DOHH2 (cell line): ENCODE results near the gene UGT1A6.

Experiments used
- H3F3A ChIP-seq: fragments of 200-600 bp; sonication (generic), shearing (Covaris generic); 2 replicates; pipeline ENCODE4 v1.6.0; 2016; ENCODE audit warnings: antibody characterized with exemption, mild to moderate bottlenecking; ENCODE audit not compliant: control insufficient read depth, insufficient read depth
- H3K27ac ChIP-seq: fragments of 200-600 bp; sonication (generic); 2 replicates; pipeline ENCODE4 v1.5.1; 2014; ENCODE audit warnings: low read depth, mild to moderate bottlenecking, low read length, moderate library complexity
- H3K27me3 ChIP-seq: fragments of 200-600 bp; sonication (generic); 2 replicates; pipeline ENCODE4 v1.6.1; 2014; ENCODE audit warnings: mild to moderate bottlenecking, low read length, mixed read lengths; ENCODE audit not compliant: control insufficient read depth
- H3K36me3 ChIP-seq: fragments of 200-600 bp; sonication (generic); 2 replicates; pipeline ENCODE4 v1.6.1; 2014; ENCODE audit warnings: mild to moderate bottlenecking, low read length, moderate library complexity, mixed read lengths; ENCODE audit not compliant: control insufficient read depth
- H3K4me1 ChIP-seq: fragments of 200-600 bp; sonication (generic); 2 replicates; pipeline ENCODE4 v1.6.1; 2014; ENCODE audit warnings: mild to moderate bottlenecking, low read length, mixed read lengths; ENCODE audit not compliant: control insufficient read depth
- H3K4me2 ChIP-seq: fragments of 200-600 bp; sonication (generic); 2 replicates; pipeline ENCODE4 v1.6.0; 2014; ENCODE audit warnings: mild to moderate bottlenecking, low read length, moderate library complexity
- H3K4me3 ChIP-seq: fragments of 200-600 bp; sonication (generic); 2 replicates; pipeline ENCODE4 v1.5.1; 2014; ENCODE audit warnings: mild to moderate bottlenecking, low read length, mixed read lengths
- H3K79me2 ChIP-seq: fragments of 200-600 bp; sonication (generic); 2 replicates; pipeline ENCODE4 v1.6.1; 2014; ENCODE audit warnings: mild to moderate bottlenecking, low read length, mixed read lengths; ENCODE audit not compliant: control insufficient read depth
- H3K9me2 ChIP-seq: fragments of 200-600 bp; sonication (generic); replicated peaks from 2 replicates; pipeline ENCODE4 v1.6.1; 2014; ENCODE audit warnings: mild to moderate bottlenecking, low read length, mixed read lengths; ENCODE audit not compliant: control insufficient read depth
- H3K9me3 ChIP-seq: fragments of 200-600 bp; sonication (generic); 2 replicates; pipeline ENCODE4 v1.6.1; 2014; ENCODE audit warnings: antibody characterized with exemption, low read length, mixed read lengths; ENCODE audit not compliant: control insufficient read depth, insufficient read depth
- H4K20me1 ChIP-seq: fragments of 200-600 bp; sonication (generic); 2 replicates; pipeline ENCODE4 v1.6.0; 2014; ENCODE audit warnings: low read depth, mild to moderate bottlenecking, antibody characterized with exemption, low read length, moderate library complexity; ENCODE audit not compliant: control insufficient read depth, insufficient read depth
- EZH2phosphoT487 ChIP-seq: fragments of 200-600 bp; sonication (generic); IDR thresholded peaks from 2 replicates; pipeline ENCODE4 v1.6.1; 2017; ENCODE audit warnings: borderline replicate concordance, mild to moderate bottlenecking, antibody characterized with exemption, low read length, moderate library complexity, mixed read lengths
- TF ChIP-seq, protein P1 (sequence below): fragments of 200-600 bp; sonication (generic); IDR thresholded peaks from one replicate; pipeline ENCODE4 v1.5.1; 2014; ENCODE audit warnings: antibody characterized with exemption, mild to moderate bottlenecking, low read depth, low read length; ENCODE audit not compliant: poor library complexity, severe bottlenecking

The UGT1A6 gene

DNA sequence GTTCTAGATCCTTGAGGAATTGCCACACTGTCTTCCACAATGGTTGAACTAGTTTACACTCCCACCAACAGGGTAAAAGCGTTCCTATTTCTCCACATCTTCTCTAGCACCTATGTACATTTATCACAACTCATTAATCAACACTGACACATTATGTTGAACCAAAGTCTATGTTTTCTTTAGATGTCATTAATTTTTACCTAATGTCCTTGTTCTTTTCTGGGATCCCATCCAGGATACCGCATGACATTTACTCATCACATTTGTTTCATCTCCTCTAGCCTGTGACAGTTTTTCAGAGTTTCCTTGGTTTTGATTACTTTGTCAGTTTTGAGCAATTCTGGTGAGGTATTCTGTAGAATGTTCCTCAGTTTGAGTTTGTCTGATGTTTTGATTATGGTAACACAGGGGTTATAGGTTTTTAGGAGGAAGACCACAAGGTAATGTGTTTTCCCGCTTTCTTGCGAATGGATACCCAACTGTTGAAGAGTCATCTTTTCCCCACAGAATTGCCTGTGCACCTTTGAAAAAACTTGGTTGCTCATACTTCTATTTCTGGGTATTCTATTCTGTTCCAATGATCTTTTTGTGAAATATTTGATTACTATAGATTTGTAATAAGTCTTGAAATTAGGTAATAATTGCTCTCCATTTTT lies 24.0 kb upstream of the UGT1A6 start:
- Histone ChIP-seq H3K4me3 (no peak overlapping the region), H3K27ac (no peak overlapping the region), H3K9me2 (no peaks in the 10 kb centered on the region), H3K79me2 (no peaks in the 10 kb centered on the region), H3K27me3 (no peaks in the 10 kb centered on the region), H3K9me3 (no peaks in the 10 kb centered on the region), H4K20me1 (no peaks in the 10 kb centered on the region), H3F3A (no peaks in the 10 kb centered on the region), H3K4me2 (no peak overlapping the region), H3K36me3 (no peaks in the 10 kb centered on the region), H3K4me1 (no peaks in the 10 kb centered on the region)
- TF ChIP-seq EZH2phosphoT487: no peak
- TF ChIP-seq, protein P1, sequence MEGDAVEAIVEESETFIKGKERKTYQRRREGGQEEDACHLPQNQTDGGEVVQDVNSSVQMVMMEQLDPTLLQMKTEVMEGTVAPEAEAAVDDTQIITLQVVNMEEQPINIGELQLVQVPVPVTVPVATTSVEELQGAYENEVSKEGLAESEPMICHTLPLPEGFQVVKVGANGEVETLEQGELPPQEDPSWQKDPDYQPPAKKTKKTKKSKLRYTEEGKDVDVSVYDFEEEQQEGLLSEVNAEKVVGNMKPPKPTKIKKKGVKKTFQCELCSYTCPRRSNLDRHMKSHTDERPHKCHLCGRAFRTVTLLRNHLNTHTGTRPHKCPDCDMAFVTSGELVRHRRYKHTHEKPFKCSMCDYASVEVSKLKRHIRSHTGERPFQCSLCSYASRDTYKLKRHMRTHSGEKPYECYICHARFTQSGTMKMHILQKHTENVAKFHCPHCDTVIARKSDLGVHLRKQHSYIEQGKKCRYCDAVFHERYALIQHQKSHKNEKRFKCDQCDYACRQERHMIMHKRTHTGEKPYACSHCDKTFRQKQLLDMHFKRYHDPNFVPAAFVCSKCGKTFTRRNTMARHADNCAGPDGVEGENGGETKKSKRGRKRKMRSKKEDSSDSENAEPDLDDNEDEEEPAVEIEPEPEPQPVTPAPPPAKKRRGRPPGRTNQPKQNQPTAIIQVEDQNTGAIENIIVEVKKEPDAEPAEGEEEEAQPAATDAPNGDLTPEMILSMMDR: no peak

DNA sequence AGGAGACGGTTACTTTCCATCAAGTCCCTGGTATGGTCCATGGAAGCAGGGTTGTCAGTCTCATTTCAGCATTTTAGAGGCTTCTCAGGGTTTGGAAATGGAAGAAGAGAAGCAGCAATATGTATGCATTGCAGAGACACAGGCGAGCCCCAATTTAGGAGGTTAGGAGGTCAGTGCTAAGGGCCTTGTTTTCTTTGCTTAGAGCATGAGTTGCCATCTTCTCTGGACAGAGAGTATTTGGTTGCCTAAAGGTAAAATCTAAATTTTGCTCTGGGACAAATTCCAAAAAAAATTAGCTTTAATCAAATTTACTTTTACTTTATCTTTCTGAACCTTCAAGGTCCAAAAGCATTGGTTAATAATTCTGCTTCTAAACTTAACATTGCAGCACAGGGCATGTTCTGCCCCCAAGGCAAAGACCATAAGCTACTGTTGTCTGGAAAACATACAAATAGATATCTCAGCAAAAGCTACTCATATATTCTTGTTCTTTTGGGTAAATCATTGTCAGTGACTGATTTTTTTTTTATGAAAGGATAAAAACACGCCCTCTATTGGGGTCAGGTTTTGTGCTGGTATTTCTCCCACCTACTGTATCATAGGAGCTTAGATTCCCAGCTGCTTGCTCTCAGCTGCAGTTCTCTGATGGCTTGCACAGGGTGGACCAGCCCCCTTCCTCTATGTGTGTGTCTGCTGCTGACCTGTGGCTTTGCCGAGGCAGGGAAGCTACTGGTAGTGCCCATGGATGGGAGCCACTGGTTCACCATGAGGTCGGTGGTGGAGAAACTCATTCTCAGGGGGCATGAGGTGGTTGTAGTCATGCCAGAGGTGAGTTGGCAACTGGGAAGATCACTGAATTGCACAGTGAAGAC lies 21.2 kb upstream of the UGT1A6 start, which contains the start of gene UGT1A9:
Gene UGT1A9 (plus strand): TSS at position 609 of the 872 bp plus-strand sequence. CDS start 37 bp downstream, at position 646.
- Histone ChIP-seq H3K27ac (no peak within 1 kb of the TSS), H3K27me3 (no peaks in the 10 kb centered on the region), H3K79me2 (no peaks in the 10 kb centered on the region), H3K9me2 (no peaks in the 10 kb centered on the region), H4K20me1 (no peaks in the 10 kb centered on the region), H3K4me3 (no peak within 1 kb of the TSS), H3K4me2 (no peak within 1 kb of the TSS), H3K36me3 (no peaks in the 10 kb centered on the region), H3F3A (no peaks in the 10 kb centered on the region), H3K9me3 (no peaks in the 10 kb centered on the region), H3K4me1 (no peaks in the 10 kb centered on the region)
- TF ChIP-seq, protein P1: no peak
- TF ChIP-seq EZH2phosphoT487: no peak

DNA sequence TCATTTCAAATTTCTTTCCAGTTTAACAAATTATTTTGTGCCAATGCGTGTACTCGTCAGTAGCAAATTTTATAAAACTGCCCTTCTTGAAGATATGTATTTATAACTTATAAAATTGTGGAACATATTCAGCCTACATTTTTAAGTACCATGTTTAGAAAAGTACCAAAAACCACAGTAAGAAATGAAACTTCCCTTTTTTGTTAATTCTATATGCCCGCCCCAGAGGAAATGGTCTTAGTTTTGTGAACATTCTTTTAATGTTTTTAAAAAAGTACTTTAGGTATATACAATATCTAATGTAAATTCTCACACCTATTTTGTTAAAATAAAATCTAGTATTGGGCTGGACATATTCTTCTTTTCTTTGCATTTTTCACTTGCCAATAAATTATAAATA lies 19.8 kb upstream of the UGT1A6 start:
- Histone ChIP-seq H3K36me3 (no peaks in the 10 kb centered on the region), H3K27ac (no peak overlapping the region)
- TF ChIP-seq, protein P1: no peak
- TF ChIP-seq EZH2phosphoT487: no peak

More for the DNA sequence above, 19.8 kb upstream of the UGT1A6 start:
- Histone ChIP-seq H3K4me1 (no peaks in the 10 kb centered on the region), H3F3A (no peaks in the 10 kb centered on the region), H3K4me3 (no peak overlapping the region), H3K4me2 (no peak overlapping the region), H3K9me2 (no peaks in the 10 kb centered on the region), H3K9me3 (no peaks in the 10 kb centered on the region), H3K79me2 (no peaks in the 10 kb centered on the region), H3K27me3 (no peaks in the 10 kb centered on the region), H4K20me1 (no peaks in the 10 kb centered on the region)
